NCI-H128 (cell line): Measurements from ENCODE around the gene USP17L12.
"Not testable (repeated sequence)": the region's sequence is repeated elsewhere in the genome, so short reads cannot be mapped to it uniquely, and the experiment has no call there.

Experiments
- DNase-seq: peaks from one replicate; lab custom pipeline; 2025; ENCODE audit not compliant: unreplicated experiment; lab: John Stamatoyannopoulos, UW

Gene USP17L12, protein sequence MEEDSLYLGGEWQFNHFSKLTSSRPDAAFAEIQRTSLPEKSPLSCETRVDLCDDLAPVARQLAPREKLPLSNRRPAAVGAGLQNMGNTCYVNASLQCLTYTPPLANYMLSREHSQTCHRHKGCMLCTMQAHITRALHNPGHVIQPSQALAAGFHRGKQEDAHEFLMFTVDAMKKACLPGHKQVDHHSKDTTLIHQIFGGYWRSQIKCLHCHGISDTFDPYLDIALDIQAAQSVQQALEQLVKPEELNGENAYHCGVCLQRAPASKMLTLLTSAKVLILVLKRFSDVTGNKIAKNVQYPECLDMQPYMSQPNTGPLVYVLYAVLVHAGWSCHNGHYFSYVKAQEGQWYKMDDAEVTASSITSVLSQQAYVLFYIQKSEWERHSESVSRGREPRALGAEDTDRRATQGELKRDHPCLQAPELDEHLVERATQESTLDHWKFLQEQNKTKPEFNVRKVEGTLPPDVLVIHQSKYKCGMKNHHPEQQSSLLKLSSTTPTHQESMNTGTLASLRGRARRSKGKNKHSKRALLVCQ

DNA sequence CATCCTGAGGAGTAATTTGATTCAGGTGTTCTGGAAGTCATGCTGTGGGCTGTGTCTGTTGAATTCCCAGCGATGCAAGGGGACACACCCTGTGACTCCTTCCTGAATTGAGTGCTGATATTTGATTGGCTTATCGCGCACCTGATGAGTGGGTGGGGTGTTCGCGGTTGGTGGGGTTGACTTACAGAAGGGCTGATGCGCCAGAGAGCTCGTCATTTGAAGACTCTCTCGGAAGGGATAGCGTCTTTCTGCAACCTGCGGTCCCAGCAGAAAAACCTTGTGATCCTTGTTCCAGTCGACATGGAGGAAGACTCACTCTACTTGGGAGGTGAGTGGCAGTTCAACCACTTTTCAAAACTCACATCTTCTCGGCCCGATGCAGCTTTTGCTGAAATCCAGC lies at the start of gene USP17L12:
Gene USP17L12 (plus strand): TSS at position 301 of the 400 bp plus-strand sequence. CDS start 0 bp downstream, at position 301.
- DNase-seq = not testable (repeated sequence)

DNA sequence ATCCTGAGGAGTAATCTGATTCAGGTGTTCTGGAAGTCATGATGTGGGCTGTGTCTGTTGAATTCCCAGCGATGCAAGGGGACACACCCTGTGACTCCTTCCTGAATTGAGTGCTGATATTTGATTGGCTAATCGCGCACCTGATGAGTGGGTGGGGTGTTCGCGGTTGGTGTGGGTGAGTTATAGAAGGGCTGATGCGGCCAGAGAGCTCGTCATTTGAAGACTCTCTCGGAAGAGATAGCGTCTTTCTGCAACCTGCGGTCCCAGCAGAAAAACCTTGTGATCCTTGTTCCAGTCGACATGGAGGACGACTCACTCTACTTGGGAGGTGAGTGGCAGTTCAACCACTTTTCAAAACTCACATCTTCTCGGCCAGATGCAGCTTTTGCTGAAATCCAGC lies 9.6 kb upstream of the USP17L12 start, which contains the start of gene USP17L10:
Gene USP17L10 (plus strand): TSS at position 301 of the 400 bp plus-strand sequence. CDS start 0 bp downstream, at position 301.
- DNase-seq = not testable (repeated sequence)

DNA sequence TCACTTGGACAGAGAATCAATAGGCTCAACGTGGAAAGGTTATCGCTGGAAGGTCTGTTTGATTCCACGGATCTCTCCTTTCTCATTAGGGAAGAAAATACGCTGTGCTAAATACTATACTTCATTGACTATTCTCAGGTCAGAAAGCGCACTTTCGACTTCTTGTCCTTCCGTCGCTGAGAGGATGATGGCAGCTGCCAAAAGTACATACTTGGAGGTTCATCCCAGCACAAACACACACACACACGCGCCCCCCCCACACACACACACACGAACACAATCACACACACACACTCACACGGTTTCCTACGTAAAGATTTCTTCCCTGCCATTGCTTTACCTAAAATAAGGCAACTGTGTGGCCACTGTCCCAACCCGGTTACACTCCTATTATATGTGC lies 5.3 kb upstream of the USP17L12 start:
- DNase-seq = not testable (repeated sequence)

DNA sequence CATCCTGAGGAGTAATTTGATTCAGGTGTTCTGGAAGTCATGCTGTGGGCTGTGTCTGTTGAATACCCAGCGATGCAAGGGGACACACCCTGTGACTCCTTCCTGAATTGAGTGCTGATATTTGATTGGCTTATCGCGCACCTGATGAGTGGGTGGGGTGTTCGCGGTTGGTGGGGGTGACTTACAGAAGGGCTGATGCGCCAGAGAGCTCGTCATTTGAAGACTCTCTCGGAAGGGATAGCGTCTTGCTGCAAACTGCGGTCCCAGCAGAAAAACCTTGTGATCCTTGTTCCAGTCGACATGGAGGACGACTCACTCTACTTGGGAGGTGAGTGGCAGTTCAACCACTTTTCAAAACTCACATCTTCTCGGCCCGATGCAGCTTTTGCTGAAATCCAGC lies 4.8 kb upstream of the USP17L12 start, which contains the start of gene USP17L11:
Gene USP17L11 (plus strand): TSS at position 301 of the 400 bp plus-strand sequence. CDS start 0 bp downstream, at position 301.
- not testable (repeated sequence) for DNase-seq

DNA sequence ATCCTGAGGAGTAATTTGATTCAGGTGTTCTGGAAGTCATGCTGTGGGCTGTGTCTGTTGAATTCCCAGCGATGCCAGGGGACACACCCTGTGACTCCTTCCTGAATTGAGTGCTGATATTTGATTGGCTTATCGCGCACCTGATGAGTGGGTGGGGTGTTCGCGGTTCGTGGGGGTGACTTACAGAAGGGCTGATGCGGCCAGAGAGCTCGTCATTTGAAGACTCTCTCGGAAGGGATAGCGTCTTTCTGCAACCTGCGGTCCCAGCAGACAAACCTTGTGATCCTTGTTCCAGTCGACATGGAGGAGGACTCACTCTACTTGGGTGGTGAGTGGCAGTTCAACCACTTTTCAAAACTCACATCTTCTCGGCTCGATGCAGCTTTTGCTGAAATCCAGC lies 4.6 kb downstream of the USP17L12 start, which contains the start of gene USP17L13:
Gene USP17L13 (plus strand): TSS at position 301 of the 400 bp plus-strand sequence. CDS start 0 bp downstream, at position 301.
- not testable (repeated sequence) for DNase-seq

DNA sequence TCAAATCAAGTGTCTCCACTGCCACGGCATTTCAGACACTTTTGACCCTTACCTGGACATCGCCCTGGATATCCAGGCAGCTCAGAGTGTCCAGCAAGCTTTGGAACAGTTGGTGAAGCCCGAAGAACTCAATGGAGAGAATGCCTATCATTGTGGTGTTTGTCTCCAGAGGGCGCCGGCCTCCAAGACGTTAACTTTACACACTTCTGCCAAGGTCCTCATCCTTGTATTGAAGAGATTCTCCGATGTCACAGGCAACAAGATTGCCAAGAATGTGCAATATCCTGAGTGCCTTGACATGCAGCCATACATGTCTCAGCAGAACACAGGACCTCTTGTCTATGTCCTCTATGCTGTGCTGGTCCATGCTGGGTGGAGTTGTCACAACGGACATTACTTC lies 10.3 kb downstream of the USP17L12 start:
- not testable (repeated sequence) for DNase-seq

DNA sequence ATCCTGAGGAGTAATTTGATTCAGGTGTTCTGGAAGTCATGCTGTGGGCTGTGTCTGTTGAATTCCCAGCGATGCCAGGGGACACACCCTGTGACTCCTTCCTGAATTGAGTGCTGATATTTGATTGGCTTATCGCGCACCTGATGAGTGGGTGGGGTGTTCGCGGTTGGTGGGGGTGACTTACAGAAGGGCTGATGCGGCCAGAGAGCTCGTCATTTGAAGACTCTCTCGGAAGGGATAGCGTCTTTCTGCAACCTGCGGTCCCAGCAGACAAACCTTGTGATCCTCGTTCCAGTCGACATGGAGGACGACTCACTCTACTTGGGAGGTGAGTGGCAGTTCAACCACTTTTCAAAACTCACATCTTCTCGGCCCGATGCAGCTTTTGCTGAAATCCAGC lies 14.1 kb downstream of the USP17L12 start, which contains the start of gene USP17L15:
Gene USP17L15 (plus strand): TSS at position 301 of the 400 bp plus-strand sequence. CDS start 0 bp downstream, at position 301.
- DNase-seq = not testable (repeated sequence)

DNA sequence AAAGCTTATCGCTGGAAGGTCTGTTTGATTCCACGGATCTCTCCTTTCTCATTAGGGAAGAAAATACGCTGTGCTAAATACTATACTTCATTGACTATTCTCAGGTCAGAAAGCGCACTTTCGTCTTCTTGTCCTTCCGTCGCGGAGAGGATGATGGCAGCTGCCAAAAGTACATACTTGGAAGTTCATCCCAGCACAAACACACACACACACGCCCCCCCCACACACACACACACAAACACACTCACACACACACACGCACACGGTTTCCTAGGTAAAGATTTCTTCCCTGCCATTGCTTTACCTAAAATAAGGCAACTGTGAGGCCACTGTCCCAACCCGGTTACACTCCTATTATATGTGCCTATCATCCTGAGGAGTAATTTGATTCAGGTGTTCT lies 18.5 kb downstream of the USP17L12 start:
- DNase-seq = not testable (repeated sequence)

DNA sequence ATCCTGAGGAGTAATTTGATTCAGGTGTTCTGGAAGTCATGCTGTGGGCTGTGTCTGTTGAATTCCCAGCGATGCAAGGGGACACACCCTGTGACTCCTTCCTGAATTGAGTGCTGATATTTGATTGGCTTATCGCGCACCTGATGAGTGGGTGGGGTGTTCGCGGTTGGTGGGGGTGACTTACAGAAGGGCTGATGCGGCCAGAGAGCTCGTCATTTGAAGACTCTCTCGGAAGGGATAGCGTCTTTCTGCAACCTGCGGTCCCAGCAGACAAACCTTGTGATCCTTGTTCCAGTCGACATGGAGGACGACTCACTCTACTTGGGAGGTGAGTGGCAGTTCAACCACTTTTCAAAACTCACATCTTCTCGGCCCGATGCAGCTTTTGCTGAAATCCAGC lies 23.6 kb downstream of the USP17L12 start, which contains the start of gene USP17L17:
Gene USP17L17 (plus strand): TSS at position 301 of the 400 bp plus-strand sequence. CDS start 0 bp downstream, at position 301.
- DNase-seq = not testable (repeated sequence)

DNA sequence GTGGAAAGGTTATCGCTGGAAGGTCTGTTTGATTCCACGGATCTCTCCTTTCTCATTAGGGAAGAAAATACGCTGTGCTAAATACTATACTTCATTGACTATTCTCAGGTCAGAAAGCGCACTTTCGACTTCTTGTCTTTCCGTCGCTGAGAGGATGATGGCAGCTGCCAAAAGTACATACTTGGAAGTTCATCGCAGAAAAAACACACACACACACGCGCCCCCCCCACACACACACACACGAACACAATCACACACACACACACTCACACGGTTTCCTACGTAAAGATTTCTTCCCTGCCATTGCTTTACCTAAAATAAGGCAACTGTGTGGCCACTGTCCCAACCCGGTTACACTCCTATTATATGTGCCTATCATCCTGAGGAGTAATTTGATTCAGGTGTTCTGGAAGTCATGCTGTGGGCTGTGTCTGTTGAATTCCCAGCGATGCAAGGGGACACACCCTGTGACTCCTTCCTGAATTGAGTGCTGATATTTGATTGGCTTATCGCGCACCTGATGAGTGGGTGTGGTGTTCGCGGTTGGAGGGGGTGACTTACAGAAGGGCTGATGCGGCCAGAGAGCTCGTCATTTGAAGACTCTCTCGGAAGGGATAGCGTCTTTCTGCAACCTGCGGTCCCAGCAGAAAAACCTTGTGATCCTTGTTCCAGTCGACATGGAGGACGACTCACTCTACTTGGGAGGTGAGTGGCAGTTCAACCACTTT lies 28.2 kb downstream of the USP17L12 start, which contains the start of gene USP17L18:
Gene USP17L18 (plus strand): TSS at position 678 of the 728 bp plus-strand sequence. CDS start 0 bp downstream, at position 678.
- not testable (repeated sequence) for DNase-seq

DNA sequence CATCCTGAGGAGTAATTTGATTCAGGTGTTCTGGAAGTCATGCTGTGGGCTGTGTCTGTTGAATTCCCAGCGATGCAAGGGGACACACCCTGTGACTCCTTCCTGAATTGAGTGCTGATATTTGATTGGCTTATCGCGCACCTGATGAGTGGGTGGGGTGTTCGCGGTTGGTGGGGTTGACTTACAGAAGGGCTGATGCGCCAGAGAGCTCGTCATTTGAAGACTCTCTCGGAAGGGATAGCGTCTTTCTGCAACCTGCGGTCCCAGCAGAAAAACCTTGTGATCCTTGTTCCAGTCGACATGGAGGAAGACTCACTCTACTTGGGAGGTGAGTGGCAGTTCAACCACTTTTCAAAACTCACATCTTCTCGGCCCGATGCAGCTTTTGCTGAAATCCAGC lies 33.1 kb downstream of the USP17L12 start, which contains the start of gene USP17L19:
Gene USP17L19 (plus strand): TSS at position 301 of the 400 bp plus-strand sequence. CDS start 0 bp downstream, at position 301.
- not testable (repeated sequence) for DNase-seq

DNA sequence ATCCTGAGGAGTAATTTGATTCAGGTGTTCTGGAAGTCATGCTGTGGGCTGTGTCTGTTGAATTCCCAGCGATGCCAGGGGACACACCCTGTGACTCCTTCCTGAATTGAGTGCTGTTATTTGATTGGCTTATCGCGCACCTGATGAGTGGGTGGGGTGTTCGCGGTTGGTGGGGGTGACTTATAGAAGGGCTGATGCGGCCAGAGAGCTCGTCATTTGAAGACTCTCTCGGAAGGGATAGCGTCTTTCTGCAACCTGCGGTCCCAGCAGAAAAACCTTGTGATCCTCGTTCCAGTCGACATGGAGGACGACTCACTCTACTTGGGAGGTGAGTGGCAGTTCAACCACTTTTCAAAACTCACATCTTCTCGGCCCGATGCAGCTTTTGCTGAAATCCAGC lies 37.9 kb downstream of the USP17L12 start, which contains the start of gene USP17L20:
Gene USP17L20 (plus strand): TSS at position 301 of the 400 bp plus-strand sequence. CDS start 0 bp downstream, at position 301.
- DNase-seq = not testable (repeated sequence)

DNA sequence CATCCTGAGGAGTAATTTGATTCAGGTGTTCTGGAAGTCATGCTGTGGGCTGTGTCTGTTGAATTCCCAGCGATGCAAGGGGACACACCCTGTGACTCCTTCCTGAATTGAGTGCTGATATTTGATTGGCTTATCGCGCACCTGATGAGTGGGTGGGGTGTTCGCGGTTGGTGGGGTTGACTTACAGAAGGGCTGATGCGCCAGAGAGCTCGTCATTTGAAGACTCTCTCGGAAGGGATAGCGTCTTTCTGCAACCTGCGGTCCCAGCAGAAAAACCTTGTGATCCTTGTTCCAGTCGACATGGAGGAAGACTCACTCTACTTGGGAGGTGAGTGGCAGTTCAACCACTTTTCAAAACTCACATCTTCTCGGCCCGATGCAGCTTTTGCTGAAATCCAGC lies 42.6 kb downstream of the USP17L12 start, which contains the start of gene USP17L21:
Gene USP17L21 (plus strand): TSS at position 301 of the 400 bp plus-strand sequence. CDS start 0 bp downstream, at position 301.
- not testable (repeated sequence) for DNase-seq

DNA sequence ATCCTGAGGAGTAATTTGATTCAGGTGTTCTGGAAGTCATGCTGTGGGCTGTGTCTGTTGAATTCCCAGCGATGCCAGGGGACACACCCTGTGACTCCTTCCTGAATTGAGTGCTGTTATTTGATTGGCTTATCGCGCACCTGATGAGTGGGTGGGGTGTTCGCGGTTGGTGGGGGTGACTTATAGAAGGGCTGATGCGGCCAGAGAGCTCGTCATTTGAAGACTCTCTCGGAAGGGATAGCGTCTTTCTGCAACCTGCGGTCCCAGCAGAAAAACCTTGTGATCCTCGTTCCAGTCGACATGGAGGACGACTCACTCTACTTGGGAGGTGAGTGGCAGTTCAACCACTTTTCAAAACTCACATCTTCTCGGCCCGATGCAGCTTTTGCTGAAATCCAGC lies 47.4 kb downstream of the USP17L12 start, which contains the start of gene USP17L22:
Gene USP17L22 (plus strand): TSS at position 301 of the 400 bp plus-strand sequence. CDS start 0 bp downstream, at position 301.
- not testable (repeated sequence) for DNase-seq
